ENCODE data around the gene TRIOBP. TPM values are rescaled to one million over a fixed set of nuclear protein-coding genes. Genes with fewer than 3 reads are reported as not detected.

The TRIOBP gene
- total RNA-seq, 2 experiments from 2014 or later = 31.1 to 31.6 TPM

DNA sequence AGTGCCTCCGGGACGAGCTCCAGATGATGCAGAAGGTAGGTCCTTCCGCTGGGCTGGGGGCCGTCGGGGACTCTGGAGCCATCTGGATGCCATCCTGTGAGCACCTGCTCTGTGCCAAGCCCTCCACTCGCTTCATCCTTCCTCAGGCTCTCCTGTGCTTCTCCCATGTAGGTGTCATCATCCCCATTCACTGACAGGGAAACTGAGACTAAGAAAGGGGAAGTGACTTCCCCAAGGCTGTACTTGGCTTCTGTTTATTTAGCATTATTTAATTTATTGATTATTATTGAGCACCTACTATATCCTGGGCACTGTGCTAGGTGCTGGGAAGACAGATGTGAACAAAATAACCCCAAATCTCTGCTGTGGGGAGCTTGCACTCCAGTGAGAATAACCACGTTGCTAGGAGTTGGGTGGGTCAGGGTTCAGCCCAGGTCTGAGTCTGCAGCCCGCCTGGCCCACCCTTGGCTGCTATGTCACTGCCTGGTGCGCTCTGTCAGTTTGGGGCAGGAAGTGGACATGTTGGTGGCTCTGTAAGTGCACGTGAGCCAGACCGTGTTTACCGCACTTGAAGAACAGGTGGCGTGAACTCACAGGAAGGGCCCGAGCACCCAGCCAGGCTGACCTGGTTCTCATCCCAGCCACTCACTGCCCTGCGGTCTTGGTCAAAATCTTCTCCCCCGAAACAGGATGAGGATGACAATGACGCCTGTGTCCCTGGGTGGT is 75.0 kb downstream of the TRIOBP start:
- H3K9me2 ChIP-seq (ENCODE audit: insufficient read depth, low read length) = no peaks in the 10 kb centered on the region
- CTCF ChIA-PET (ENCODE audit: unreplicated experiment) = no interaction called here
- no peaks in the 10 kb centered on the region for H4K20me1 ChIP-seq (ENCODE audit: insufficient read depth, low read length)
- no peaks in the 10 kb centered on the region for H3K79me2 ChIP-seq (ENCODE audit: insufficient read depth, low read depth, low read length)
- TF ChIP-seq EZH2phosphoT487 (IDR thresholded peaks at IDR 0.05; ENCODE audit: borderline replicate concordance, low read depth, low read length) = no peak
- TF ChIP-seq CTCF (conservative IDR thresholded peaks at IDR 0.05; ENCODE audit: low read length) = no peak
- peak; percentile 68 for DNase-seq (ENCODE audit: low spot score)
- intact Hi-C loops (cut with micrococcal nuclease; ENCODE audit: unreplicated experiment) = no loop called here
- no peaks in the 10 kb centered on the region for H3K9me3 ChIP-seq (ENCODE audit: low read length)
- H3K27ac ChIP-seq (ENCODE audit: low read depth, low read length, poor library complexity, severe bottlenecking) = no peak overlapping the region
- BruUV-seq (replicated peaks) = no TSS peak
- H3K4me2 ChIP-seq (ENCODE audit: low read length) = no peak overlapping the region
- no peak overlapping the region for H3K4me3 ChIP-seq (ENCODE audit: low read depth, low read length, poor library complexity, severe bottlenecking)
- H3K36me3 ChIP-seq (ENCODE audit: insufficient read depth, low read length) = no peaks in the 10 kb centered on the region
- H3K4me1 ChIP-seq (ENCODE audit: insufficient read depth, low read length, poor library complexity, severe bottlenecking) = peaks cover 10% of the 10 kb centered on the region
- POLR2A ChIA-PET = interaction anchor here (0.6 kb wide), 2 partner anchors 38 to 97 kb away, joined by 3 to 4 read pairs; no protein-coding TSS in a partner anchor
- no peak overlapping the region for H2AFZ ChIP-seq (ENCODE audit: low read length)

- Histone ChIP-seq H3K4me2 (ENCODE audit: low read length) (no peak overlapping the region), H2AFZ (ENCODE audit: low read length) (no peak overlapping the region), H3K9me3 (ENCODE audit: low read length) (no peaks in the 10 kb centered on the region), H3K9me2 (ENCODE audit: insufficient read depth, low read length) (no peaks in the 10 kb centered on the region), H3K4me1 (ENCODE audit: insufficient read depth, low read length, poor library complexity, severe bottlenecking) (peaks cover 17% of the 10 kb centered on the region), H3K27ac (ENCODE audit: low read depth, low read length, poor library complexity, severe bottlenecking) (no peak overlapping the region), H3K36me3 (ENCODE audit: insufficient read depth, low read length) (no peaks in the 10 kb centered on the region), H3K4me3 (ENCODE audit: low read depth, low read length, poor library complexity, severe bottlenecking) (no peak overlapping the region), H4K20me1 (ENCODE audit: insufficient read depth, low read length) (no peaks in the 10 kb centered on the region), H3K79me2 (ENCODE audit: insufficient read depth, low read depth, low read length) (no peaks in the 10 kb centered on the region)
- CTCF ChIA-PET (ENCODE audit: unreplicated experiment) = no interaction called here
- intact Hi-C loops (cut with micrococcal nuclease; ENCODE audit: unreplicated experiment) = no loop called here
- POLR2A ChIA-PET = no interaction called here
- BruUV-seq (replicated peaks) = no TSS peak
- no peak for DNase-seq (ENCODE audit: low spot score)
- TF ChIP-seq EZH2phosphoT487 (IDR thresholded peaks at IDR 0.05; ENCODE audit: borderline replicate concordance, low read depth, low read length) = no peak
- no peak for TF ChIP-seq CTCF (conservative IDR thresholded peaks at IDR 0.05; ENCODE audit: low read length)
These were observed 77.9 kb downstream of the TRIOBP start for GRCh38 chr22:37774728-37775127.
